AG10803 (cell line): ENCODE measurements around the gene MEST.

Experiments
- DNase-seq: peaks from one replicate; pipeline ENCODE4 v3.0.0; 2010; ENCODE audit warnings: low read depth
- H3K4me3 ChIP-seq: 2 replicates; pipeline ENCODE4 v1.5.1; 2011; ENCODE audit warnings: mild to moderate bottlenecking, low read length, control low read depth
- TF ChIP-seq, protein P1 (sequence below): conservative IDR thresholded peaks from 2 replicates; pipeline ENCODE4 v1.5.1; 2011; ENCODE audit warnings: mild to moderate bottlenecking, low read length, control low read depth, inconsistent platforms

Gene MEST

DNA sequence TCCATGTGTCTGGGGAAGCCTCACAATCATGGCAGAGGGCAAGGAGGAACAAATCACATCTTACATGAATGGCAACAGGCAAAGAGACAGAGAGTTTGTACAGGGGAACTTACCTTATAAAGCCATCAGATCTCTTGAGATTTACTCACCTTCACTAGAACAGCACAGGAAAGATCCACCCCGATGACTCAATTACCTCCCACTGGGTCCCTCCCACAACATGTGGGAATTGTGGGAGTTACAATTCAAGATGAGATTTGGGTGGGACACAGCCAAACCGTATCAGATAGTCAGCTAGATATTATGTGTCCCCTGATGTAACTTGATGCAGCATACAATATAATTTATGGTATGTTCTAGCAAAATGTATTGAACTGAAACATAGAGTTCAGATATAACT lies 36.9 kb upstream of the MEST start:
- no peak for DNase-seq
- H3K4me3 ChIP-seq, result no peak overlapping the region
- TF ChIP-seq, protein P1, sequence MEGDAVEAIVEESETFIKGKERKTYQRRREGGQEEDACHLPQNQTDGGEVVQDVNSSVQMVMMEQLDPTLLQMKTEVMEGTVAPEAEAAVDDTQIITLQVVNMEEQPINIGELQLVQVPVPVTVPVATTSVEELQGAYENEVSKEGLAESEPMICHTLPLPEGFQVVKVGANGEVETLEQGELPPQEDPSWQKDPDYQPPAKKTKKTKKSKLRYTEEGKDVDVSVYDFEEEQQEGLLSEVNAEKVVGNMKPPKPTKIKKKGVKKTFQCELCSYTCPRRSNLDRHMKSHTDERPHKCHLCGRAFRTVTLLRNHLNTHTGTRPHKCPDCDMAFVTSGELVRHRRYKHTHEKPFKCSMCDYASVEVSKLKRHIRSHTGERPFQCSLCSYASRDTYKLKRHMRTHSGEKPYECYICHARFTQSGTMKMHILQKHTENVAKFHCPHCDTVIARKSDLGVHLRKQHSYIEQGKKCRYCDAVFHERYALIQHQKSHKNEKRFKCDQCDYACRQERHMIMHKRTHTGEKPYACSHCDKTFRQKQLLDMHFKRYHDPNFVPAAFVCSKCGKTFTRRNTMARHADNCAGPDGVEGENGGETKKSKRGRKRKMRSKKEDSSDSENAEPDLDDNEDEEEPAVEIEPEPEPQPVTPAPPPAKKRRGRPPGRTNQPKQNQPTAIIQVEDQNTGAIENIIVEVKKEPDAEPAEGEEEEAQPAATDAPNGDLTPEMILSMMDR, result no peak

DNA sequence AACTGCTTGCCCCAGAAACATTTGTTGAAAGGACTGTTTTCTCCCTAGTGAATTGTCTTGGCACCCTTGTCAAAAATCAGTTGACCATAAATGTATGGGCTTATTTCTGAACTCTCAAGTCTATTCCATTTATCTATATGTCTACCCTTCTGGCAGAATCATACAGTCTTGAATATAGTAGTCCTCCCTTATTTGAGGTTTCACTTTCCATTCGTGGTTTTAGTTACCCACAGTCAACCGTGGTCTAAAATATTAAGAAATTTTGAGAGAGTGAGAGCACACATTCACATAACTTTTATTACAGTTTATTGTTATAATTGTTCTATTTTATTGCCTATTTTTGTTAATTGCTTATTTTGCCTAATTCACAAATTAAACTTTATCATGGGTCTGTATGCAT lies 33.6 kb upstream of the MEST start:
- TF ChIP-seq, protein P1, result no peak
- DNase-seq, result no peak
- H3K4me3 ChIP-seq, result no peak overlapping the region

DNA sequence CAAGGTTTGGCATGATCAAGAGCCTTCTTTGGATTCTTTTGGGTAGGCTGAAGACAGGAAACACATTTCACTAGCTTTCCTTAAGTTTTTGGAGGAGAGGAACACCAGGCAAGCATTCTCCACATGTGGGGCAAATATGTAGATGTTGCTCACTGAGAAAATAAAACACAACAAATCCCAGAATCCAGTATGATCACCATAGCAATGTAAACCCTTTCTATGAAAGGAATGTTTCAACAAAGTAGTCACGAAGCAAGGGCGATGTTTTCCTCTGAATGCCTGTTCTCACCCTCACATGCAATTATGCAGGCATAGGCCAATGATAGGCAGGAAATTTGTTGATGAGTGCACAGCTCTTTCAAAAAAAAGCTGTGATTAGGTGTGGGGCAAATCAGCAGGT lies 30.6 kb upstream of the MEST start:
- DNase-seq, result peak; percentile 87
- TF ChIP-seq, protein P1, result no peak
- H3K4me3 ChIP-seq, result no peak overlapping the region

DNA sequence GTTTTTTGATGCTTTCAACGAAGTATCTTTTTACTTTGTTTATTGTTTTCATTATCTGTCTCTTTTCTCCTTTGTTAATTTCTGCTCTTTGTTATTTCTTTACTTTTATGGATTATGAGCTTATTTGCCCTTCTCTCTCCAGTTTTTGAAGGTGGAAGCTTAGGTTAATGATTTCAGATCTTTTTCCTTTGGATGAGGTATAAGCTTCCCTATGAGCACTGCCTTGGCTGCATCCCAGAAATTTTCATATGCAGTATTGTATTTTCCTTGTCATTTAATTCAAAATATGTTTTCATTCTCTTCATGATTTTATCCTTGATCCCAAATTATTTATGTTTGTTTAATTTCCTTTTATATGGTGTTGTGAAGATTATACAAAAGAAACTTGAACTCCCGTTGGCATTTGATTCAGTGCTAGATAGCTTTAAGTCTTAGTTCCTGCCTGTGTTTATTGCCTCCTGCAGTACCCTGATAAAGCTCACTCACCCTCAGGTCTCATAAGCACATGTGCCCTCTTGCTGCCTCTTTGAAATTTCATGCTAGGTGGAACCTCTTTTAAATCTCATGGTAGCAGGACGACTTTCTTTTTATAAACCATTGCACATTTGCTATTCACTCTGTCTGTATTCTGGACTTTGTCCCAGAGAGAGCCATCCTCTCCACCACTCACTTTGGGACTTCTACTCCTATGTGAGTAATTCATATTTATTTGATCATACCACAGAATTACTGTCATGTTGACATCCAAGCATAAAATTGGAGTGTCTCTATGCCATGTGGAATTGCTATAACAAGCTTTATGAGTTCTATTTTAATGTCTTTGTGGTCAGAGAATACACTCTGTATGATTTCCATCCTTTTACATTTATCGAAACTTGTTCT lies 28.1 kb upstream of the MEST start:
- no peak overlapping the region for H3K4me3 ChIP-seq
- no peak for DNase-seq
- TF ChIP-seq, protein P1, result no peak

DNA sequence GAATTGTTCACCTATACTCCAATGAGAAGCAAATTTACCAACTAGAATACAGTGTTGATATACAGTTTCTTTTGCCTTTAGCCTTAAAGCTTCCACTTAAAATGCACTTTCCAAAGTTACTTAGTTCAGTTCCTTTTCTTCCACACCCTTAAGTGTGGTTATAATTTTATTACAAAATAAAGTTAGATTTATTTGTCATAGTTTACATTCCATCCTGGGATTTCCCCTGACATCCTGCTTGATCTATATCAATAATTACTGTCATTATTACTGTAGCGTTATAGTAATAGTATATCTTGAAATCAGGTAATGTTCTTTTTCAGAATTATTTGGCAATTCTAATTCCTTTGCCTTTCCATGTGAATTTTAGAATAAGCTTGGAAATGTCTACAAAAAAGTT lies 23.3 kb upstream of the MEST start:
- H3K4me3 ChIP-seq, result no peak overlapping the region
- TF ChIP-seq, protein P1, result no peak
- no peak for DNase-seq

DNA sequence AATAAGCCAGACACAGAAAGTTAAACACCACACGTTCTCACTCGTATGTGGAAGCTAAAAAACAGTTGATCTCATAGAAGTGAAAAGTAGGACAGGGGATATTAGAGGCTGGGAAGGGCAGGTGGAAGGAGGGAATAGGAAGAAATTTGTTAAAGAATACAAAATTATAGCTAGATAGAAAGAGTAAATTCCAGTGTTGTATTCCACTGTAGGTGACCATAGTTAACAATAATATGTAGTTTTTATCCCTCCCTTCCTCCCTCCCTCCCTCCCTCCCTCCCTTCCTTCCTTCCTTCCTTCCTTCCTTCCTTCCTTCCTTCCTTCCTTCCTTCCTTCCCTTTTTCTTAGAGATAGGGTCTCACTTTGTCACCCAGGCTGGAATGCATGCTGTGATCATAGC lies 19.9 kb upstream of the MEST start:
- DNase-seq, result no peak
- TF ChIP-seq, protein P1, result no peak
- H3K4me3 ChIP-seq, result no peak overlapping the region

DNA sequence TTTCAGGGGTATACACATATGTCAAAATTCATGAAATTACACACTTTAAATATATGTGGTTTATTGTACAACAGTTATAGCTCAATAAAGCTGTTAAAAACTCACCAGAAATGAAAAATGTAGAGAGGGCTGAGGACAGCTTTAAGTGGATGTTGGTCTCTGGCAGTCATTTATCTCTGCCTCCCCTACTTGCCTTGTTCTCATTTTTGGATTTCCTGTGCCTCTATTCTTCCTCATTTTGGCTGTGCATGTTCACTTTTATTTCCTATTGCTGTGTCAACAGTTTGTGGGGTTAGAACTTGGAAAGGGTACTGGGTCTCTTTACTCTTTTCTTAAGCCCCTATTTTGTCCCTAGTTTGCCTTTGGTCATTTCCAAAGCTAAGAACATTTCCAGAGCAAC lies 18.6 kb upstream of the MEST start:
- TF ChIP-seq, protein P1, result no peak
- DNase-seq, result no peak
- H3K4me3 ChIP-seq, result no peak overlapping the region
